HG02588 (cell line): ENCODE data around the gene NDUFS1.
"Not testable (repeated sequence)": the region's sequence is repeated elsewhere in the genome, so short reads cannot be mapped to it uniquely, and the experiment has no call there.

Experiments used
- ATAC-seq: cut with Tn5 transposase; IDR thresholded peaks from one replicate; pipeline ENCODE4 v1.9.1; 2021; ENCODE audit warnings: mild to moderate bottlenecking, moderate library complexity; ENCODE audit not compliant: unreplicated experiment

Gene NDUFS1

GRCh38 chr2:206163251-206163880, 4.1 kb upstream of the NDUFS1 start:
- no peak for ATAC-seq

- ATAC-seq: not testable (repeated sequence)
These were observed 3.2 kb upstream of the NDUFS1 start for GRCh38 chr2:206162401-206162800.

- no peak for ATAC-seq
These were observed 1.5 kb upstream of the NDUFS1 start for GRCh38 chr2:206160807-206161179.

GRCh38 chr2:206160125-206160806, 1.0 kb upstream of the NDUFS1 start:
- ATAC-seq: peak; percentile 45

- peak; percentile 18 for ATAC-seq
These were observed 490 bp downstream of the NDUFS1 start for GRCh38 chr2:206158563-206159345.

- ATAC-seq: not testable (repeated sequence)
These were observed 2.2 kb downstream of the NDUFS1 start for GRCh38 chr2:206157014-206157413.

GRCh38 chr2:206154197-206154596, 5.0 kb downstream of the NDUFS1 start:
- ATAC-seq: peak; percentile 45

GRCh38 chr2:206150631-206151030, 8.6 kb downstream of the NDUFS1 start:
- no peak for ATAC-seq

GRCh38 chr2:206150168-206150567, 9.1 kb downstream of the NDUFS1 start:
- no peak for ATAC-seq

- no peak for ATAC-seq
These were observed 9.9 kb downstream of the NDUFS1 start for GRCh38 chr2:206149330-206149729.

- no peak for ATAC-seq
These were observed 13.6 kb downstream of the NDUFS1 start for GRCh38 chr2:206145665-206146064.

- no peak for ATAC-seq
These were observed 14.9 kb downstream of the NDUFS1 start for GRCh38 chr2:206144383-206144782.

- ATAC-seq: no peak
These were observed 15.8 kb downstream of the NDUFS1 start for GRCh38 chr2:206143451-206143850.

GRCh38 chr2:206127656-206128055, 31.6 kb downstream of the NDUFS1 start:
- no peak for ATAC-seq

GRCh38 chr2:206125901-206126300, 33.3 kb downstream of the NDUFS1 start:
- ATAC-seq: no peak

- ATAC-seq: not testable (repeated sequence)
These were observed 36.7 kb downstream of the NDUFS1 start for GRCh38 chr2:206122569-206122968.

GRCh38 chr2:206116278-206116677, 43.0 kb downstream of the NDUFS1 start:
- no peak for ATAC-seq

GRCh38 chr2:206115026-206115578, 44.1 kb downstream of the NDUFS1 start:
- ATAC-seq: no peak

- no peak for ATAC-seq
These were observed 46.2 kb downstream of the NDUFS1 start for GRCh38 chr2:206112846-206113547.

- ATAC-seq: no peak
These were observed 47.1 kb downstream of the NDUFS1 start for GRCh38 chr2:206112108-206112507.

GRCh38 chr2:206108713-206109112, 50.5 kb downstream of the NDUFS1 start:
- ATAC-seq: no peak
